ENCODE data around the gene CERS4. TPM values are rescaled to one million over a fixed set of nuclear protein-coding genes. Genes with fewer than 3 reads are reported as not detected.

Gene CERS4
- total RNA-seq, result 2.0 and 2.4 TPM in 2 replicates

DNA sequence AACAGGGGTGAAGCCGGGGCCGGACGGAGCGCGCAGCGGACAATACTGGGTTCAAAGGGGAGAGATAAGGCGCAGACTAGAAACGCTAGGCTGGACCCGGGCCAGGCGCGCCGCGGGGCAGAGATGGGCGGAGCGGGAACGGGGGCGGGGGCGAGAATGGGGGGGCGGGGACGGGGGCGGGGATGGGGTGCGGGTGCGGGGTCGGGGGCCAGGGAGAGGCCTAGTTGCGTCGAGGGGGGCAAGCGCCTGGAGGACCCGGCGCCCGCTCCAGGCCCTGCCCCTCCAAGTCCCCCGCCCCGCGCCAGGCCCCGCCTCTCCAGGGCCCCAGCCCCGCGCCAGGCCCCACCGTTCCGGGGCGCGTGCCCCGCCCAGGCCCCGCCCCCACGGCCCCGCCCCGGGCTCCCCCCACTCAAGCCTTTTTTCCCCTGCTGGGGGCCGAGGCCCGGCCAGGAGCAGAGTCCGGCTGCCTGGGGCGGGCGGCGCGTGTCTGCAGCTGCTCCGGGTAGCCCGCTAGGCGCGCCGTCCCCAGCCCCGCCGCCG, at the start of gene CERS4:
Gene CERS4 (plus strand): TSS at position 449 of the 540 bp plus-strand sequence. CDS start 41,707 bp downstream, outside the sequence.

DNA sequence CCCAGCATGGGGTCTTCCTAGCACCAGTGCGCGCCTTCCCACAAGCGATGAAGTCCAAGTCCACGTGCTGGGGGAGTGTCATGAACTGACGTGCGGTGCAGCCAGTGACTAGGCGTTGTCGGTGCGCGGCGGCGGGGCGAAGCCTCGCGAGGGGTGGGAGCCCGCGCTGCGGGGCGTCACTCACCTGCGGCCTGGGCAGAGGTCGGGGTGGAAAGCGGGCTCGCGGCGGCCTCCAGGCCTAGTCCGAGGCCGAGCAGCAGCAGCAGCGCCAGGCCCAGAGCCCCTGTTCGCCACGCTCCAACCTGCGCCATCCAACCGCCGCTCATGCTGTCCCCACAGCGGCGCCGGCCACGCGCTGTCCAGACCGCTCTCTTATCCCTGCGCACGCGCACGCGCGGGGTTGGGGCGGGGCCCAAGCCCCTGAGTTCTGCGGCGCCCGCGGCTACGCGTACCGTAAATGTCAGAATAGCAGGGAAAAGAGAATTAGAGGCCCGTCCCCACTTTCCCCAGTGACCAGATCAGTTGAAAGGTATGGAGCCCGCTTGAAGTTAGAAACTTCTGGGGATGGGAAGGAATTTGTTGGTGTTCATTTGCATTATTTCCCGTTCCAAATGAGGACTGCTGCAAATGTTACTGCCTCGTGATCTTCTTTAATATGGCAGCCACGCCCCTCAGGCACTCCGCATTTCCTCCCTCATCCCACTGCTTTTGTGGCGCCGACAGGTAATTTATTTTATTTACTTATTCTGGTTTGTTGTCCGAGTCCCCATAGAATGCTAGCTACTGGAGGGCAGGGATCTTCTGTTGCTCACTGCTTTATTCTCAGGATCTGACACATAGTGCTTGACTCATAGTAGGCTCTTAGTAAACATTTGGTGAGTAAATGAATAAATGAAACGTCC, 99.0 kb downstream of the CERS4 start, which contains the start of gene CD320:
Gene CD320 (minus strand): TSS at position 394 of the 902 bp plus-strand sequence. CDS start 68 bp downstream, at position 326.

Other genes with a start within 250 kb of the CERS4 start
- 48.4 and 69.4 TPM in 2 replicates for gene ELAVL1, start 203.7 kb upstream of the CERS4 start, total RNA-seq
- not detected in 2 replicates for gene CCL25, start 156.6 kb upstream of the CERS4 start, total RNA-seq
- gene FBN3, start 59.8 kb upstream of the CERS4 start, total RNA-seq, result not detected in 2 replicates
- 60.9 and 77.8 TPM in 2 replicates for gene CD320, start 99.0 kb downstream of the CERS4 start, total RNA-seq
- 16.8 and 34.0 TPM in 2 replicates for gene NDUFA7, start 112.0 kb downstream of the CERS4 start, total RNA-seq
- 149 and 150 TPM in 2 replicates for gene RPS28, start 112.1 kb downstream of the CERS4 start, total RNA-seq
- gene KANK3, start 133.9 kb downstream of the CERS4 start, total RNA-seq, result 9.3 and 16.1 TPM in 2 replicates
- gene ANGPTL4, start 154.8 kb downstream of the CERS4 start, total RNA-seq, result 9.5 and 27.8 TPM in 2 replicates
- 21.7 and 24.6 TPM in 2 replicates for gene RAB11B, start 181.0 kb downstream of the CERS4 start, total RNA-seq
- 56.3 and 64.6 TPM in 2 replicates for gene MARCHF2, start 203.9 kb downstream of the CERS4 start, total RNA-seq
- 111 and 113 TPM in 2 replicates for gene HNRNPM, start 235.6 kb downstream of the CERS4 start, total RNA-seq

Measured in thoracic aorta endothelial cell (primary cell).